Neural crest cell (in vitro differentiated cells): ENCODE results near the gene FETUB. TPM values are rescaled to one million over a fixed set of nuclear protein-coding genes. Genes with fewer than 3 reads are reported as not detected.

ENCODE experiments used
- DNase-seq: peaks from one replicate; pipeline ENCODE4 v3.0.0; 2021; ENCODE audit warnings: low read depth, mixed read lengths, low spot score
- H3K27ac Mint-ChIP-seq: one replicate; pipeline ENCODE4 v1.8.0; 2021; ENCODE audit warnings: mild to moderate bottlenecking, mixed read lengths; ENCODE audit not compliant: unreplicated experiment
- H3K27me3 Mint-ChIP-seq: 2 replicates; pipeline ENCODE4 v1.8.0; 2021; ENCODE audit warnings: low read depth, mild to moderate bottlenecking, mixed read lengths
- H3K36me3 Mint-ChIP-seq: 2 replicates; pipeline ENCODE4 v1.8.0; 2021; ENCODE audit warnings: low read depth, mild to moderate bottlenecking, mixed read lengths
- H3K4me1 Mint-ChIP-seq: 2 replicates; pipeline ENCODE4 v1.8.0; 2021; ENCODE audit warnings: mixed read lengths
- H3K4me3 Mint-ChIP-seq: one replicate; pipeline ENCODE4 v1.8.0; 2021; ENCODE audit warnings: mild to moderate bottlenecking, mixed read lengths
- H3K9me3 Mint-ChIP-seq: 2 replicates; pipeline ENCODE4 v1.8.0; 2021; ENCODE audit warnings: mixed read lengths
- CTCF ChIP-seq: fragments of 200-600 bp; sonication (generic); conservative IDR thresholded peaks from 2 replicates; pipeline ENCODE4 v1.5.0; 2021; ENCODE audit warnings: antibody characterized with exemption, mild to moderate bottlenecking
- total RNA-seq: library from RNA; stranded (reverse); gene quantifications from 2 replicates; pipeline ENCODE4 v1.2.1, GENCODE V29; 2021

The FETUB gene
- total RNA-seq, 1 donor from 2014 or later = not detected

GRCh38 chr3:186664119-186664495, 23.9 kb downstream of the FETUB start:
- Mint-ChIP-seq H3K4me1 (peaks cover 24% of the 10 kb centered on the region), H3K4me3 (no peak overlapping the region), H3K9me3 (no peaks in the 10 kb centered on the region), H3K36me3 (no peaks in the 10 kb centered on the region), H3K27ac (no peak overlapping the region), H3K27me3 (peaks cover 8% of the 10 kb centered on the region)
- TF ChIP-seq CTCF = no peak
- no peak for DNase-seq

GRCh38 chr3:186664506-186664905, 24.3 kb downstream of the FETUB start:
- Mint-ChIP-seq H3K9me3 (peaks cover 2% of the 10 kb centered on the region), H3K36me3 (no peaks in the 10 kb centered on the region), H3K4me3 (no peak overlapping the region), H3K4me1 (peaks cover 24% of the 10 kb centered on the region), H3K27me3 (peaks cover 8% of the 10 kb centered on the region), H3K27ac (no peak overlapping the region)
- no peak for DNase-seq
- TF ChIP-seq CTCF = no peak

- TF ChIP-seq CTCF = no peak
Measured at GRCh38 chr3:186665625-186666188, 25.5 kb downstream of the FETUB start, which contains the start of gene HRG. Gene HRG, plus strand, starts transcription at chr3:186666014. Its CDS starts 18 bp downstream, at chr3:186666032.

GRCh38 chr3:186668426-186668825, 28.2 kb downstream of the FETUB start:
- DNase-seq = no peak
- H3K36me3 Mint-ChIP-seq = no peaks in the 10 kb centered on the region
- H3K27me3 Mint-ChIP-seq = peaks cover 16% of the 10 kb centered on the region
- H3K9me3 Mint-ChIP-seq = peaks cover 2% of the 10 kb centered on the region
- H3K4me1 Mint-ChIP-seq = peaks cover 9% of the 10 kb centered on the region
- H3K4me3 Mint-ChIP-seq = no peak overlapping the region
- H3K27ac Mint-ChIP-seq = no peak overlapping the region
- no peak for TF ChIP-seq CTCF

More at GRCh38 chr3:186665625-186666188, 25.5 kb downstream of the FETUB start, which contains the start of gene HRG:
- H3K4me3 Mint-ChIP-seq = no peak within 1 kb of the TSS
- H3K4me1 Mint-ChIP-seq = peaks cover 24% of the 10 kb centered on the region
- no peak within 1 kb of the TSS for H3K27ac Mint-ChIP-seq
- DNase-seq = no peak
- peaks cover 2% of the 10 kb centered on the region for H3K9me3 Mint-ChIP-seq
- peaks cover 8% of the 10 kb centered on the region for H3K27me3 Mint-ChIP-seq
- no peaks in the 10 kb centered on the region for H3K36me3 Mint-ChIP-seq

- H3K4me1 Mint-ChIP-seq = peaks cover 5% of the 10 kb centered on the region
- peaks cover 2% of the 10 kb centered on the region for H3K9me3 Mint-ChIP-seq
- peaks cover 21% of the 10 kb centered on the region for H3K27me3 Mint-ChIP-seq
- DNase-seq = no peak
- H3K27ac Mint-ChIP-seq = peak overlapping the region; percentile 8
- H3K4me3 Mint-ChIP-seq = no peak overlapping the region
- no peak for TF ChIP-seq CTCF
- no peaks in the 10 kb centered on the region for H3K36me3 Mint-ChIP-seq
Measured at GRCh38 chr3:186669378-186670084, 29.3 kb downstream of the FETUB start.
